Heart left ventricle (tissue), 13 donors: ENCODE measurements around the gene ITIH6.

ENCODE experiments used
- CTCF ChIP-seq, 12 donors: fragments of 200-600 bp; sonication (generic) in 4 of 12; IDR thresholded peaks; one replicate each; pipeline versions ENCODE4 v1.5.0 to v1.8.0; 2018 to 2022; ENCODE audit warnings: antibody characterized with exemption in 12 of 12, mild to moderate bottlenecking in 5 of 12
- POLR2A ChIP-seq, 2 donors: fragments of 450-650 bp; IDR thresholded peaks; one replicate each; pipeline ENCODE4 v1.6.1; 2017; ENCODE audit warnings: antibody characterized with exemption in 2 of 2, mild to moderate bottlenecking in 2 of 2, moderate library complexity in 2 of 2
- donor health status: ischemic (EF 13 %, LVEDD 7.1; RV severe dilation, severe dysfunction).
- donor health status: DM: no; HTN: yes; CAD: no.
- donor health status: DM: no; HTN: no; CAD: no.
- donor health status: ischemic (EF 25% LVEDD 6.9; RV normal size, moderate dysfunction).
- donor health status: ischemic (EF 25% LVEDD 5.7; RV mildly dilated, moderate dysfunction).
- donor health status: ischemic (EF 35%, LVEDD 5.7; RV mildly dilated, moderate dysfunction).
- donor health status: nonischemic (EF 11% LVEDD 7.7; RV severe dilation, severe dysfunction).
- donor health status: DM: yes; HTN: yes; CAD: no.
- donor health status: PGD.
- donor health status: ischemic (EF 29% LVEDD 5.4; RV normal size, mild dysfunction).
- donor health status: nonischemic (EF 23%, LVEDD 6.1; RV moderate dilation, normal function).

GRCh38 chrX:54794028-54794427 lies 4.0 kb downstream of the ITIH6 start:
- no peak for TF ChIP-seq CTCF (IDR thresholded peaks at IDR 0.05)
- no peak for TF ChIP-seq POLR2A (IDR thresholded peaks at IDR 0.05)
